ENCODE data around the gene LDLRAP1. TPM values are rescaled to one million over a fixed set of nuclear protein-coding genes. Genes with fewer than 3 reads are reported as not detected.

The LDLRAP1 gene
- total RNA-seq, 4 donors from 2014 or later: 25.1 to 40.9 (median 34.4) TPM

DNA sequence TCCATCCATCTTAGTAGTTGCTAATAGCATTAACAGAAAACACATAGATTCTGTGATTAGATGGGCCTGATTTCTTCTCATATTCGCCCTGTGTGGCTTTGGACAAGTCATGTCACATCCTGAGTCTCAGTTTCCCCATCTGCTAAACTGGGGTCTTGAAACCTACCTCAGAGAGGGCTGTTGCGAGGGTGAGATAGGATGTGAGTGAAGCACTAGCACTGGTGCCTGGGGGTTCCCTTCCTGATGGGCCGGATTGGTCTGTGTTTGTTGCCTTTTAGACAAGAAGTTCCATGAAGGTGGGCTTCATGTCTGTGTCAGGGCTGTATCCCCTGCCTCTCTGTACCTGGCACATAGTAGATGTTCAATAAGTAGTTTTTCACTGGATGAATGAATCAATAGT is 69.7 kb downstream of the LDLRAP1 start:
- H3K9me3 ChIP-seq: no peaks in the 10 kb centered on the region
- no peaks in the 10 kb centered on the region for H3K36me3 ChIP-seq
- no peak for TF ChIP-seq POLR2A (IDR thresholded peaks at IDR 0.05)
- TF ChIP-seq, protein P1, sequence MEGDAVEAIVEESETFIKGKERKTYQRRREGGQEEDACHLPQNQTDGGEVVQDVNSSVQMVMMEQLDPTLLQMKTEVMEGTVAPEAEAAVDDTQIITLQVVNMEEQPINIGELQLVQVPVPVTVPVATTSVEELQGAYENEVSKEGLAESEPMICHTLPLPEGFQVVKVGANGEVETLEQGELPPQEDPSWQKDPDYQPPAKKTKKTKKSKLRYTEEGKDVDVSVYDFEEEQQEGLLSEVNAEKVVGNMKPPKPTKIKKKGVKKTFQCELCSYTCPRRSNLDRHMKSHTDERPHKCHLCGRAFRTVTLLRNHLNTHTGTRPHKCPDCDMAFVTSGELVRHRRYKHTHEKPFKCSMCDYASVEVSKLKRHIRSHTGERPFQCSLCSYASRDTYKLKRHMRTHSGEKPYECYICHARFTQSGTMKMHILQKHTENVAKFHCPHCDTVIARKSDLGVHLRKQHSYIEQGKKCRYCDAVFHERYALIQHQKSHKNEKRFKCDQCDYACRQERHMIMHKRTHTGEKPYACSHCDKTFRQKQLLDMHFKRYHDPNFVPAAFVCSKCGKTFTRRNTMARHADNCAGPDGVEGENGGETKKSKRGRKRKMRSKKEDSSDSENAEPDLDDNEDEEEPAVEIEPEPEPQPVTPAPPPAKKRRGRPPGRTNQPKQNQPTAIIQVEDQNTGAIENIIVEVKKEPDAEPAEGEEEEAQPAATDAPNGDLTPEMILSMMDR (IDR thresholded peaks at IDR 0.05): no peak
- intact Hi-C loops (cut with DNase I): loop anchor here (5.0 to 10.0 kb wide), 2 partner anchors 71 to 82 kb away; partner anchors contain the start of gene LDLRAP1
- peaks cover 7 to 9% of the 10 kb centered on the region in 2 donors for H3K4me1 ChIP-seq
- no peak overlapping the region for H3K4me3 ChIP-seq (replicated peaks in 1 of 3)
- no peaks in the 10 kb centered on the region for H3K27me3 ChIP-seq
- WGBS, 2 donors: 98% methylated on average over 3 of the region's 3 CpGs
- no peak for DNase-seq
- no peak overlapping the region for H3K27ac ChIP-seq

DNA sequence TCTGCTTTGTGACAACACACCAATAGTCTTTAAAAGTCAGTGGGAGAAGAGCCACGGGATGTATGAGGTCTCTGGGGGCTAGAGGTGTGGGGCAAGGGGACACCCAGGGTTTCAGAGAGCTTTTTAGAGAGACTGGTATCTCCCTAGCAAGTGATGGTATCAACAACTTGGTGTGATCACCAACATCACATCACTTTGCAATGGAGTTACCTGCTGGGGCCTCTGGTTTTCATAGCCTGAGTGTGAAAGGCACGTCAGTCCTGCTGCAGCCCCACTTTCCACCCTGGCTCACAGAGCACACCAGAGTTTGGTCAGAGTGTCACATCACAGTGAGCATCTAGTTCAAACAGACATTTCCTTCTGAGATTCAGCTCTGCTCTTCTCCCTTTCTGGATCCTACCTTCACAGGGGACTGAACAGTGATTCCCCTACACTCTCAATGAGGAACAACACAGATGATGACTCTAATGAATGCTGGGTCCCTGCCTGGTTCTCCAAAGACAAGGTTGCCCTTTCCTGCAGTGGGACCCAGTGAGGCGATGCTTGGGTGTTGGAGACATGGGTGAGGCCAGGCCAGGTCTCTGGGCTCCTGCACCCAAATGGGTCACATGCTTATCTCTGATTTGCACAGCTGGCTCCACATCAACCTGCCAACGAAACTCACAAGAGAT is 71.2 kb downstream of the LDLRAP1 start:
- TF ChIP-seq, protein P1 (IDR thresholded peaks at IDR 0.05): no peak
- no peak for TF ChIP-seq POLR2A (IDR thresholded peaks at IDR 0.05)
- peaks cover 22 to 23% of the 10 kb centered on the region in 2 donors for H3K4me1 ChIP-seq

DNA sequence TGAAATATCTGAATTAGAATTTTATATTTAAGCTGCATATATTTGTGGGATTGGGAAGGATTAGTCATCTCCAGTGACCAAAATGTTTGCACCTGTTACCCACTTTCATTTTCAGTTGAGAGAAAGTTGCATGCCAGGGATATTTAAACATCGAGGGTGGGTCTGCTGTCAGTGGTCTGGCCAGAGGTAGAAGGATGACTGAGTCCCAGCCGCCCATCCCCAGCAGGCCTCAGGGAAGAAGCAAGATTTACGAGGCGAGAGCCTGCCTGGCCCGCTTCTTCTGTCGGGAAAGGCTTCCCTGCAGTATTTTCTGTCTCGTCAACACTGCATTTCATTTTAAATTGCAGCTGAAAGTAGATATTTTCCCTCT is 71.8 kb downstream of the LDLRAP1 start:
- Histone ChIP-seq H3K4me1 (peaks cover 26 to 28% of the 10 kb centered on the region in 2 donors), H3K36me3 (no peaks in the 10 kb centered on the region), H3K4me3 (replicated peaks in 1 of 3) (no peak overlapping the region), H3K9me3 (no peaks in the 10 kb centered on the region), H3K27ac (no peak overlapping the region), H3K27me3 (no peaks in the 10 kb centered on the region)
- TF ChIP-seq, protein P1 (IDR thresholded peaks at IDR 0.05): no peak
- no peak for TF ChIP-seq POLR2A (IDR thresholded peaks at IDR 0.05)
- intact Hi-C loops (cut with DNase I): loop anchor here (5.0 to 10.0 kb wide), 2 partner anchors 80 to 127 kb away; no protein-coding TSS in a partner anchor
- 79 to 86% methylated on average over 7 of the region's 7 CpGs for WGBS, 2 donors
- no peak for DNase-seq

More for the DNA sequence above, 71.2 kb downstream of the LDLRAP1 start:
- 84% methylated on average over 4 of the region's 4 CpGs for WGBS, 2 donors
- intact Hi-C loops (cut with DNase I): loop anchor here (5.0 to 10.0 kb wide), 3 partner anchors 72 to 128 kb away; partner anchors contain the start of gene LDLRAP1
- DNase-seq: no peak
- no peaks in the 10 kb centered on the region for H3K9me3 ChIP-seq
- no peaks in the 10 kb centered on the region for H3K27me3 ChIP-seq
- no peak overlapping the region for H3K4me3 ChIP-seq (replicated peaks in 1 of 3)
- no peak overlapping the region for H3K27ac ChIP-seq
- no peaks in the 10 kb centered on the region for H3K36me3 ChIP-seq

DNA sequence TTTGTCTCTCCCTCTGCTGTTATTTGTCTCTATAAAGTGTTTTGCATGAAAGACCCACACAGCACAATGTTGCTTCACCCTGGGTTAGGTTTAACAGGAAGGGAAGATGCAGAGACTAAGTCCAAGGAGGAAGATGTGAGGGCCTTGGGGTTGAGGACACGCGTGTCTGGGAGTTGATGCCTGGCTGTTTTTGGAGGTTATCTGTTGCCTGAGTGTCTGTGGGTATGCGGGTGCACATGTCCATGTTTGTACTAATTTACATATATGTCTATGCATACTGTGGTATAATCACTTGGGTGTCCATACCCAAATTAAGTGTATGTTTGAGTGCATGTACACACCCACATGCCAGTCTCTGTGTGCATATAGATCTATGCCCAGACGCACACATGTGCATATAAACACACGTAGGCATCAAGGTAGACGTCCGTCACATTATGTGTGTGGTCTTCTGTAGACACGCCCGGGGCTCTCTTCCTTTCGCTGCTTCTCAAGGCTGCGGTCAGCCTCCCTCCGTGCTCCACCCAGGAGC is 72.2 kb downstream of the LDLRAP1 start:
- Histone ChIP-seq H3K27ac (peak overlapping the region; percentile 61 to 89 (median 88)), H3K27me3 (no peaks in the 10 kb centered on the region), H3K36me3 (no peaks in the 10 kb centered on the region), H3K9me3 (no peaks in the 10 kb centered on the region), H3K4me3 (replicated peaks in 1 of 3) (peak overlapping the region; percentile 8 to 55 (median 36)), H3K4me1 (peaks cover 31 to 32% of the 10 kb centered on the region in 2 donors)
- TF ChIP-seq, protein P1 (IDR thresholded peaks at IDR 0.05): no peak
- intact Hi-C loops (cut with DNase I): loop anchor here (5.0 to 10.0 kb wide), 2 partner anchors 79 to 127 kb away; no protein-coding TSS in a partner anchor
- 35 to 37% methylated on average over 12 of the region's 12 CpGs for WGBS, 2 donors
- no peak for DNase-seq

All from thyroid gland (tissue), 4 donors.